ENCODE measurements around the gene TROAP. TPM values are rescaled to one million over a fixed set of nuclear protein-coding genes. Genes with fewer than 3 reads are reported as not detected.
A peak's percentile ranks its signal among the peaks of the same experiment; 100 is the strongest.

The TROAP gene
- total and polyA plus RNA-seq, 9 donors = 0.36 to 1.6 (median 0.75) TPM; not detected in 1

DNA sequence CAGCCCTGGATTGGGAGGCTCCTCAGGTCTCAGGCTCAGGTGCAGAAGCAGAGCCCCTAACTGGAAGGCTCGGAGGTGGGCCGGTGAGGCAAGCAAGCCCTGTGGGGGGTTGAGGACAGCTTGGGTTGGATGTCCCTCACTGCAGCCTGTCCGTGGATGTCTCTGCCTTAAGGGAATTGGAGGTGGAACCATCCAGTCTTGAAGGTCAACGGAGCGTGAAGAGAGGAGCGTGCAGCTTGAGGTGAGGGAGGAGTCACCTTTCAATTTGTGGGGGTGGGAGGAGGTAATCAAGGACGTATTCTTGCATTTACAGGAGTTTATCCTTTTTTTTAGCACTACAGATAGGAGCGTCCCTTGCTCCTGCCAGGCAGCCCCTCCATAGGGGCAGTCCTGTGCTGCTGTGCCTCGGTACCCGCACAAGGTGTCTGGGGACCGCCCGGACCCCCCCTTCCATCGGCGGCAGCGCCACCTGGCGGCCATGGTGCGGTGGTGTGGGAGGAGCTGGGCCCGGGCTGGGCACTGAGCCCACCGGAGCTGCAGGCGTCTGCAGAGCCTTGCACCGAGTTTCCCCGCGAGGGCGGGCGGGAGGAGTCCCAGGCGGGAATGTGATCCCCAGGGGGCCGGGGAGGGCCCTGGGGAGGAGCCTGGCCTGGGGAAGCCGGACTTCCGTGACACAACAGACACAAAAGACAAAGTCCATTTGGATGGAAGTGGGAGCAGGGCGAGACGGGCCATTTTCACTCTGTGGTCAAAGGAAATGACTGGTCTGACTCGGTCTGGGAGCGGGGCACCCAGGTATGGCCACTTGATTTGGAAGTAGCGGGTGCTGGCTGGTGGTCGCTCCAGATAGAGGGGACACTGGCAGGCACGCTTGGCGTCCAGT is 24.5 kb downstream of the TROAP start:
- Histone ChIP-seq H3K9me3 (no peaks in the 10 kb centered on the region), H3K36me3 (no peaks in the 10 kb centered on the region), H3K27ac (no peak overlapping the region), H3K4me1 (ENCODE audit: insufficient read depth) (peaks cover 16% of the 10 kb centered on the region), H3K27me3 (peaks cover 22% of the 10 kb centered on the region), H3K4me3 (peak overlapping the region; percentile 9)
- peak; percentile 63 to 84 (median 76) for DNase-seq
- intact Hi-C loops (cut with DNase I) = loop anchor here in 2 of 4 donors (5.0 to 10.0 kb wide), 2 partner anchors 167 to 170 kb away; no protein-coding TSS in a partner anchor
- TF ChIP-seq, protein P1, sequence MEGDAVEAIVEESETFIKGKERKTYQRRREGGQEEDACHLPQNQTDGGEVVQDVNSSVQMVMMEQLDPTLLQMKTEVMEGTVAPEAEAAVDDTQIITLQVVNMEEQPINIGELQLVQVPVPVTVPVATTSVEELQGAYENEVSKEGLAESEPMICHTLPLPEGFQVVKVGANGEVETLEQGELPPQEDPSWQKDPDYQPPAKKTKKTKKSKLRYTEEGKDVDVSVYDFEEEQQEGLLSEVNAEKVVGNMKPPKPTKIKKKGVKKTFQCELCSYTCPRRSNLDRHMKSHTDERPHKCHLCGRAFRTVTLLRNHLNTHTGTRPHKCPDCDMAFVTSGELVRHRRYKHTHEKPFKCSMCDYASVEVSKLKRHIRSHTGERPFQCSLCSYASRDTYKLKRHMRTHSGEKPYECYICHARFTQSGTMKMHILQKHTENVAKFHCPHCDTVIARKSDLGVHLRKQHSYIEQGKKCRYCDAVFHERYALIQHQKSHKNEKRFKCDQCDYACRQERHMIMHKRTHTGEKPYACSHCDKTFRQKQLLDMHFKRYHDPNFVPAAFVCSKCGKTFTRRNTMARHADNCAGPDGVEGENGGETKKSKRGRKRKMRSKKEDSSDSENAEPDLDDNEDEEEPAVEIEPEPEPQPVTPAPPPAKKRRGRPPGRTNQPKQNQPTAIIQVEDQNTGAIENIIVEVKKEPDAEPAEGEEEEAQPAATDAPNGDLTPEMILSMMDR (IDR thresholded peaks at IDR 0.05) = peak; percentile 63 to 74 (median 70)
- TF ChIP-seq EP300 (IDR thresholded peaks at IDR 0.05) = no peak
- no peak for TF ChIP-seq POLR2A (IDR thresholded peaks at IDR 0.05)
- WGBS, 3 donors = 4 to 10% (median 6%) methylated on average over 32 to 37 of the region's 37 CpGs

DNA sequence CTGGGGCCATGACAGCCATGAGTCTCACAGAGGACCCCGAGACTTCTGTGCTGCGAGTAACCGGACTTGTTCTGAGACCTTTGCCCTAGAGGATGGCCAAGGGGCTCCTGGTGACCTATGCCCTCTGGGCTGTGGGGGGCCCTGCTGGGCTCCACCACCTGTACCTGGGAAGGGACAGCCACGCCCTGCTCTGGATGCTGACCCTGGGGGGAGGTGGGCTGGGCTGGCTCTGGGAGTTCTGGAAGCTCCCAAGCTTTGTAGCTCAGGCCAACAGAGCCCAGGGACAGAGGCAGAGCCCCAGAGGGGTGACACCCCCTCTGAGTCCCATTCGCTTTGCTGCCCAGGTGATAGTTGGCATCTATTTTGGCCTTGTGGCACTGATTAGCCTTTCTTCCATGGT is 25.7 kb downstream of the TROAP start:
- DNase-seq = no peak

GRCh38 chr12:49349266-49349665 is 26.2 kb downstream of the TROAP start:
- intact Hi-C loops (cut with DNase I) = loop anchor here in 2 of 4 donors (5.0 to 10.0 kb wide), 2 partner anchors 166 to 168 kb away; no protein-coding TSS in a partner anchor
- no peak for TF ChIP-seq EP300 (IDR thresholded peaks at IDR 0.05)
- TF ChIP-seq, protein P1 (IDR thresholded peaks at IDR 0.05) = no peak
- no peak for TF ChIP-seq POLR2A (IDR thresholded peaks at IDR 0.05)
- H3K36me3 ChIP-seq = no peaks in the 10 kb centered on the region
- 94 to 96% (median 96%) methylated on average over 11 of the region's 11 CpGs for WGBS, 3 donors
- peaks cover 12% of the 10 kb centered on the region for H3K4me1 ChIP-seq (ENCODE audit: insufficient read depth)
- no peak for DNase-seq
- H3K27ac ChIP-seq = no peak overlapping the region
- H3K9me3 ChIP-seq = no peaks in the 10 kb centered on the region
- H3K27me3 ChIP-seq = peaks cover 22% of the 10 kb centered on the region
- H3K4me3 ChIP-seq = no peak overlapping the region

More for the DNA sequence above, 25.7 kb downstream of the TROAP start:
- TF ChIP-seq POLR2A (IDR thresholded peaks at IDR 0.05) (no peak), EP300 (IDR thresholded peaks at IDR 0.05) (no peak)
- TF ChIP-seq, protein P1 (IDR thresholded peaks at IDR 0.05) = no peak
- no peaks in the 10 kb centered on the region for H3K36me3 ChIP-seq
- no peak overlapping the region for H3K4me3 ChIP-seq
- no peaks in the 10 kb centered on the region for H3K9me3 ChIP-seq
- H3K4me1 ChIP-seq (ENCODE audit: insufficient read depth) = peaks cover 13% of the 10 kb centered on the region
- WGBS, 3 donors = 97 to 100% (median 98%) methylated on average over 5 of the region's 5 CpGs
- H3K27me3 ChIP-seq = peaks cover 22% of the 10 kb centered on the region
- intact Hi-C loops (cut with DNase I) = loop anchor here in 2 of 4 donors (5.0 to 10.0 kb wide), 2 partner anchors 166 to 169 kb away; no protein-coding TSS in a partner anchor
- no peak overlapping the region for H3K27ac ChIP-seq

GRCh38 chr12:49352351-49352750 is 29.3 kb downstream of the TROAP start:
- no peaks in the 10 kb centered on the region for H3K9me3 ChIP-seq
- peaks cover 8% of the 10 kb centered on the region for H3K4me1 ChIP-seq (ENCODE audit: insufficient read depth)
- DNase-seq = no peak
- TF ChIP-seq, protein P1 (IDR thresholded peaks at IDR 0.05) = no peak
- TF ChIP-seq EP300 (IDR thresholded peaks at IDR 0.05) = no peak
- no peak for TF ChIP-seq POLR2A (IDR thresholded peaks at IDR 0.05)
- H3K27me3 ChIP-seq = peaks cover 15% of the 10 kb centered on the region
- H3K4me3 ChIP-seq = no peak overlapping the region
- no peak overlapping the region for H3K27ac ChIP-seq
- intact Hi-C loops (cut with DNase I) = no loop called here
- WGBS, 3 donors = 72 to 80% (median 79%) methylated on average over 2 of the region's 2 CpGs
- H3K36me3 ChIP-seq = no peaks in the 10 kb centered on the region

Measured in ovary (tissue), 9 donors.